ENCODE measurements around the gene RALA.
A peak's percentile ranks its signal among the peaks of the same experiment; 100 is the strongest.

Gene RALA

DNA sequence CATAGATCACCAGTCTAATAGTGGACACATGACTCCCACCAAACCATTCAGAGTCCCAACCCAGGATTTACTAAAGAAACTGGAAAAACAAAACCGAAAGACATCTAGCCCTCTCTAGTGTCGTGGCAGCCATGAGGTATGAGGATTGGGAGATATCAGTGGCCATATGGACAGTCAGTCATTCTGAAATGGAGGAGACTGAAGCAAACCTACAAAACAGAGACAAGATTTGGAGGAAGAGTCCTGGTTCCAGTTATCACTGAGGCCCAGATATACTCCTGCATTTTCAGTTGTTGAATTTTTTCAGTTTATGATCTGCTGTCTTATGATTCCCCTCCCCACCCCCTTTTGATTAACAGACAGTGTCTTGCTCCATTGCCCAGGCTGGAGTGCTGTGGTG is 9.1 kb upstream of the RALA start:
- Histone ChIP-seq H3K4me3 (ENCODE audit: low read depth, low read length) (no peak overlapping the region), H3K4me1 (ENCODE audit: control insufficient read depth, insufficient read depth, low read length) (no peaks in the 10 kb centered on the region), H3K27me3 (ENCODE audit: control insufficient read depth, insufficient read depth, low read length) (peaks cover 14% of the 10 kb centered on the region), H3K36me3 (ENCODE audit: control insufficient read depth, insufficient read depth, low read length) (no peaks in the 10 kb centered on the region), H3K9me3 (ENCODE audit: control insufficient read depth, insufficient read depth, low read length) (no peaks in the 10 kb centered on the region), H3K27ac (ENCODE audit: low read depth, low read length) (no peak overlapping the region), H3K9ac (ENCODE audit: low read depth, low read length) (no peak overlapping the region)

DNA sequence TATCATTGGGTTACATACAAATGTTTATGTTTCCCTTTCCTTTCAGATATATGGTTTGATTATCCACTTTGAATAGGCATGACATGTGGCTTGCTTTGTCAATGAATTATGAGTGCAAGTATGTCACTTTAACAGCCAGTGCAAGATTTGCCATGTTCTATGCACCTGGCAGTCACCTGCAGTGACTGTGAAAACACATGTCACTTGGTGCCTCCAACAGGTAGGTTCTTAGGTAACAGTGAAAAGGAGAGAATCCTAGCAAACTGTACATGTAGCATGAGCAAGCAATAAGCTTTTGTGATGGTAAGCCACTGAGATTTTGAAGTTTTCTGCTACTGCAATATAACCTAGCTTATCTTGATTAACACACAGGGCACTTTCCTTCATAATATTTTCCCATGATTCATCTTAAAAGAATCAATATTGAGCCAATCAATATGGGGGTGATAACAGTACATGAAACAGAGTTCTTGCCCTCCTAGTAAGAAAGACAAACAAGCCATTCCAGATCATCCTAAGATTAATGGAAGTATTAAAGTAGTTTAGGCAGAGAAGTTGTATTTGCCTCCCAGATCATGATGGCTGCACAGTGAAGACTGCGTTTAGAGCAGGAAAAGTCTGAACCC is 7.9 kb upstream of the RALA start:
- Histone ChIP-seq H3K4me3 (ENCODE audit: low read depth, low read length) (no peak overlapping the region), H3K9me3 (ENCODE audit: control insufficient read depth, insufficient read depth, low read length) (no peaks in the 10 kb centered on the region), H3K27me3 (ENCODE audit: control insufficient read depth, insufficient read depth, low read length) (peaks cover 3% of the 10 kb centered on the region; the same call in 1 of the 2 replicates), H3K4me1 (ENCODE audit: control insufficient read depth, insufficient read depth, low read length) (no peaks in the 10 kb centered on the region), H3K9ac (ENCODE audit: low read depth, low read length) (no peak overlapping the region), H3K27ac (ENCODE audit: low read depth, low read length) (no peak overlapping the region), H3K36me3 (ENCODE audit: control insufficient read depth, insufficient read depth, low read length) (no peaks in the 10 kb centered on the region)

DNA sequence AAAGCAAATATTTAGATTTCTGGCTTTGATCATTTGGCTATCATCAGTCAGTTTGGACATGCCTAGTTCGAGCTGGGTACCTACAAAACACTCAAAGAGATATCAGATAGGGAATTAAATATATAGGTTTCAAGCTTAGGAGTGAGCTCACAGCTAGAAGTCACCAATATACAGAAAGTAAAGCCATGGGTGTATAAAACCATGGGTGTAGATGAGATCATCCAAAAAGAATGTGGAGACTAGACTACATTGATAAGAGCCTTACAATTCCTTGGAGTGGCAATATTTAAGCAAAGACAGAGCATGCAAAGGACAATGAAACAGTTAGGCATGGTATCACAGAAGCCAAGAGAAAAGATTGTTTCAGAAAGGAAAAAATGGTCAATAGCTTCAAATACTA is 7.2 kb upstream of the RALA start:
- H3K27me3 ChIP-seq (ENCODE audit: control insufficient read depth, insufficient read depth, low read length), result no peaks in the 10 kb centered on the region
- no peaks in the 10 kb centered on the region for H3K4me1 ChIP-seq (ENCODE audit: control insufficient read depth, insufficient read depth, low read length)
- H3K9me3 ChIP-seq (ENCODE audit: control insufficient read depth, insufficient read depth, low read length), result no peaks in the 10 kb centered on the region
- H3K36me3 ChIP-seq (ENCODE audit: control insufficient read depth, insufficient read depth, low read length), result no peaks in the 10 kb centered on the region
- H3K4me3 ChIP-seq (ENCODE audit: low read depth, low read length), result no peak overlapping the region
- H3K27ac ChIP-seq (ENCODE audit: low read depth, low read length), result no peak overlapping the region
- H3K9ac ChIP-seq (ENCODE audit: low read depth, low read length), result no peak overlapping the region

- Histone ChIP-seq H3K9ac (ENCODE audit: low read depth, low read length) (no peak overlapping the region), H3K27me3 (ENCODE audit: control insufficient read depth, insufficient read depth, low read length) (no peaks in the 10 kb centered on the region), H3K4me1 (ENCODE audit: control insufficient read depth, insufficient read depth, low read length) (no peaks in the 10 kb centered on the region; the same call in 1 of the 2 replicates), H3K4me3 (ENCODE audit: low read depth, low read length) (no peak overlapping the region), H3K36me3 (ENCODE audit: control insufficient read depth, insufficient read depth, low read length) (no peaks in the 10 kb centered on the region), H3K27ac (ENCODE audit: low read depth, low read length) (no peak overlapping the region), H3K9me3 (ENCODE audit: control insufficient read depth, insufficient read depth, low read length) (no peaks in the 10 kb centered on the region)
These were observed 6.4 kb upstream of the RALA start for GRCh38 chr7:39617005-39617404.

- Histone ChIP-seq H3K27ac (ENCODE audit: low read depth, low read length) (no peak overlapping the region), H3K4me1 (ENCODE audit: control insufficient read depth, insufficient read depth, low read length) (peaks cover 6% of the 10 kb centered on the region), H3K9ac (ENCODE audit: low read depth, low read length) (no peak overlapping the region), H3K9me3 (ENCODE audit: control insufficient read depth, insufficient read depth, low read length) (no peaks in the 10 kb centered on the region), H3K36me3 (ENCODE audit: control insufficient read depth, insufficient read depth, low read length) (no peaks in the 10 kb centered on the region), H3K4me3 (ENCODE audit: low read depth, low read length) (no peak overlapping the region), H3K27me3 (ENCODE audit: control insufficient read depth, insufficient read depth, low read length) (no peaks in the 10 kb centered on the region)
These were observed 4.5 kb upstream of the RALA start for GRCh38 chr7:39618868-39619267.

DNA sequence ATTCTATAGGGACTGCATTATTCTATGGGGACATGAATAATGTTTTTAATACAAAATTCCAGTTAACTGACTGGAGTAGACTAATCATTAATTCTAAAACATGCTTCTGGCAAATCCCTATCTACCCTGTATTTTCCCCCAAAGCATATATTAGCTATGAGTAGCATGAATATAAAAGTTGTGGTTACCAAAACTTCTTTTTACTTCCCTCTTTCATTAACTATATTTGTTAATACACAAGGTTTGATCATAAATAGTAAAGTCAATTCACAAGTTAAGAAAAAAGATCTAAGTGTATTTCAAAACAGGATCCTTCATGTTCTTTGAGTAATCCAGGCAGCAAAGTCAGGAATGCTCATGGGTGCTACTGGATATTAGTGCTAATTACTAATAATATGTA is 2.9 kb upstream of the RALA start:
- no peaks in the 10 kb centered on the region for H3K27me3 ChIP-seq (ENCODE audit: control insufficient read depth, insufficient read depth, low read length)
- no peaks in the 10 kb centered on the region for H3K36me3 ChIP-seq (ENCODE audit: control insufficient read depth, insufficient read depth, low read length)
- H3K9ac ChIP-seq (ENCODE audit: low read depth, low read length), result no peak overlapping the region
- H3K9me3 ChIP-seq (ENCODE audit: control insufficient read depth, insufficient read depth, low read length), result no peaks in the 10 kb centered on the region
- no peak overlapping the region for H3K27ac ChIP-seq (ENCODE audit: low read depth, low read length)
- no peak overlapping the region for H3K4me3 ChIP-seq (ENCODE audit: low read depth, low read length)
- H3K4me1 ChIP-seq (ENCODE audit: control insufficient read depth, insufficient read depth, low read length), result peaks cover 17% of the 10 kb centered on the region

- Histone ChIP-seq H3K27ac (ENCODE audit: low read depth, low read length) (no peak overlapping the region), H3K9ac (ENCODE audit: low read depth, low read length) (no peak overlapping the region), H3K36me3 (ENCODE audit: control insufficient read depth, insufficient read depth, low read length) (no peaks in the 10 kb centered on the region), H3K4me1 (ENCODE audit: control insufficient read depth, insufficient read depth, low read length) (peaks cover 23% of the 10 kb centered on the region), H3K4me3 (ENCODE audit: low read depth, low read length) (no peak overlapping the region), H3K9me3 (ENCODE audit: control insufficient read depth, insufficient read depth, low read length) (no peaks in the 10 kb centered on the region), H3K27me3 (ENCODE audit: control insufficient read depth, insufficient read depth, low read length) (no peaks in the 10 kb centered on the region)
These were observed 2.1 kb upstream of the RALA start for GRCh38 chr7:39621261-39621660.

GRCh38 chr7:39621784-39622411 is 1.5 kb upstream of the RALA start:
- Histone ChIP-seq H3K4me3 (ENCODE audit: low read depth, low read length) (peak overlapping the region; percentile 90), H3K9ac (ENCODE audit: low read depth, low read length) (no peak overlapping the region), H3K36me3 (ENCODE audit: control insufficient read depth, insufficient read depth, low read length) (no peaks in the 10 kb centered on the region), H3K27ac (ENCODE audit: low read depth, low read length) (no peak overlapping the region), H3K9me3 (ENCODE audit: control insufficient read depth, insufficient read depth, low read length) (no peaks in the 10 kb centered on the region), H3K4me1 (ENCODE audit: control insufficient read depth, insufficient read depth, low read length) (peaks cover 29% of the 10 kb centered on the region), H3K27me3 (ENCODE audit: control insufficient read depth, insufficient read depth, low read length) (no peaks in the 10 kb centered on the region)

DNA sequence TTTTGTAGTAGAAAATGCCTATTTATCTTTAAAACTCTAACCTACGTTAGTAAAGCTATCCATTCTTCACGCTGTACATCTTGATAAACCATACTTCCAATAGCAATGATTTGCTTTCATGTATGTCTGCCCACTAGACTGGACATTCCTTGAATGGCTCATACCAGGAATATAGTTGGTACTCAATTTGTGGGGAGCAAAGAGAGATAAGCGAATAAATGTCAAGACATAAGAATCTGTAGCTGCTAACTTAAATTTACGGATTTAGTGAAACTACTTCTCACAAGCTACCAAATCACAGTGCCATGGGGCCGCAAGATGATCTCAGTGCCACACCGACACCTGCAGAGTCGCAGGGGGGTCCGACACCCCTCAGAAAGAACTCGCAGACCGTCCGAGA is 763 bp upstream of the RALA start:
- Histone ChIP-seq H3K4me3 (ENCODE audit: low read depth, low read length) (peak overlapping the region; percentile 90), H3K27ac (ENCODE audit: low read depth, low read length) (peak overlapping the region; percentile 97), H3K9me3 (ENCODE audit: control insufficient read depth, insufficient read depth, low read length) (no peaks in the 10 kb centered on the region), H3K9ac (ENCODE audit: low read depth, low read length) (peak overlapping the region; percentile 95), H3K36me3 (ENCODE audit: control insufficient read depth, insufficient read depth, low read length) (no peaks in the 10 kb centered on the region), H3K27me3 (ENCODE audit: control insufficient read depth, insufficient read depth, low read length) (no peaks in the 10 kb centered on the region), H3K4me1 (ENCODE audit: control insufficient read depth, insufficient read depth, low read length) (peaks cover 35% of the 10 kb centered on the region)

- Histone ChIP-seq H3K4me3 (ENCODE audit: low read depth, low read length) (peak overlapping the region; percentile 90), H3K9me3 (ENCODE audit: control insufficient read depth, insufficient read depth, low read length) (no peaks in the 10 kb centered on the region), H3K27ac (ENCODE audit: low read depth, low read length) (peak overlapping the region; percentile 97), H3K9ac (ENCODE audit: low read depth, low read length) (peak overlapping the region; percentile 70), H3K4me1 (ENCODE audit: control insufficient read depth, insufficient read depth, low read length) (peaks cover 41% of the 10 kb centered on the region), H3K36me3 (ENCODE audit: control insufficient read depth, insufficient read depth, low read length) (no peaks in the 10 kb centered on the region), H3K27me3 (ENCODE audit: control insufficient read depth, insufficient read depth, low read length) (no peaks in the 10 kb centered on the region)
These were observed 515 bp downstream of the RALA start for GRCh38 chr7:39623732-39624441.

- Histone ChIP-seq H3K4me1 (ENCODE audit: control insufficient read depth, insufficient read depth, low read length) (peaks cover 41% of the 10 kb centered on the region), H3K4me3 (ENCODE audit: low read depth, low read length) (peak overlapping the region; percentile 90), H3K9ac (ENCODE audit: low read depth, low read length) (peak overlapping the region; percentile 70; the same call in 1 of the 2 replicates), H3K9me3 (ENCODE audit: control insufficient read depth, insufficient read depth, low read length) (no peaks in the 10 kb centered on the region), H3K27me3 (ENCODE audit: control insufficient read depth, insufficient read depth, low read length) (no peaks in the 10 kb centered on the region), H3K27ac (ENCODE audit: low read depth, low read length) (peak overlapping the region; percentile 97), H3K36me3 (ENCODE audit: control insufficient read depth, insufficient read depth, low read length) (no peaks in the 10 kb centered on the region)
These were observed 1.1 kb downstream of the RALA start for GRCh38 chr7:39624442-39624807.

Data from HUES48 (cell line).